Skeletal muscle tissue (tissue), 4 donors: ENCODE results near the gene RRP15. TPM values are rescaled to one million over a fixed set of nuclear protein-coding genes. Genes with fewer than 3 reads are reported as not detected.

ENCODE experiments used
- H3K27ac ChIP-seq: one replicate; pipeline ENCODE4 v1.7.0; 2013; ENCODE audit warnings: mild to moderate bottlenecking, low read depth, low read length, inconsistent platforms
- H3K27me3 ChIP-seq, 3 donors: one replicate each; pipeline ENCODE4 v1.7.0; 2013; ENCODE audit warnings: low read length in 3 of 3; ENCODE audit not compliant: control insufficient read depth in 3 of 3, insufficient read depth in 3 of 3
- H3K36me3 ChIP-seq, 3 donors: one replicate each; pipeline ENCODE4 v1.7.0; 2013; ENCODE audit warnings: low read length in 3 of 3; ENCODE audit not compliant: control insufficient read depth in 3 of 3, insufficient read depth in 3 of 3
- H3K4me1 ChIP-seq, 3 donors: one replicate each; pipeline ENCODE4 v1.7.0; 2013; ENCODE audit warnings: low read length in 3 of 3, mild to moderate bottlenecking in 3 of 3; ENCODE audit not compliant: control insufficient read depth in 3 of 3, insufficient read depth in 3 of 3
- H3K4me3 ChIP-seq, 3 donors: one replicate each; pipeline ENCODE4 v1.7.0; 2013; ENCODE audit warnings: low read length in 3 of 3
- H3K9ac ChIP-seq, 3 donors: one replicate each; pipeline ENCODE4 v1.7.0; 2013; ENCODE audit warnings: low read length in 3 of 3, mild to moderate bottlenecking in 3 of 3, moderate library complexity in 2 of 3, low read depth in 1 of 3
- H3K9me3 ChIP-seq, 3 donors: one replicate each; pipeline ENCODE4 v1.7.0; 2013; ENCODE audit warnings: low read length in 3 of 3; ENCODE audit not compliant: control insufficient read depth in 3 of 3
- total RNA-seq: library from RNA; depleted of rRNA; stranded (reverse); fragments of >200 nt; gene quantifications from one replicate; pipeline ENCODE4 v1.2.3, GENCODE V29; 2014
- donor health status: Osteomylitis.

The RRP15 gene
- 8.9 TPM for total RNA-seq

- H3K4me3 ChIP-seq: peak within 1 kb of the TSS; percentile 97 to 100 (median 100)
- H3K27me3 ChIP-seq: no peaks in the 10 kb centered on the region
- peaks cover 0 to 2% (median 0%) of the 10 kb centered on the region in 3 donors for H3K36me3 ChIP-seq
- H3K4me1 ChIP-seq: peaks cover 11 to 17% (median 15%) of the 10 kb centered on the region in 3 donors
- H3K27ac ChIP-seq: peak within 1 kb of the TSS; percentile 88
- peak within 1 kb of the TSS; percentile 92 to 97 (median 95) for H3K9ac ChIP-seq
- H3K9me3 ChIP-seq: peaks cover 0 to 3% (median 0%) of the 10 kb centered on the region in 3 donors
Measured at GRCh38 chr1:218284917-218285635, at the start of gene RRP15. TSS of gene RRP15 (plus strand) at chr1:218285293. CDS start at chr1:218285317, 24 bp downstream.

- H3K36me3 ChIP-seq: no peaks in the 10 kb centered on the region
- no peaks in the 10 kb centered on the region for H3K4me1 ChIP-seq
- no peaks in the 10 kb centered on the region for H3K27me3 ChIP-seq
- H3K27ac ChIP-seq: no peak overlapping the region
- H3K9ac ChIP-seq: no peak overlapping the region
- no peaks in the 10 kb centered on the region for H3K9me3 ChIP-seq
- H3K4me3 ChIP-seq: no peak overlapping the region
Measured at GRCh38 chr1:218242171-218242570, 42.9 kb upstream of the RRP15 start.

GRCh38 chr1:218247339-218247738 is 37.8 kb upstream of the RRP15 start:
- Histone ChIP-seq H3K36me3 (no peaks in the 10 kb centered on the region), H3K4me3 (no peak overlapping the region), H3K4me1 (no peaks in the 10 kb centered on the region), H3K9me3 (no peaks in the 10 kb centered on the region), H3K27ac (no peak overlapping the region), H3K9ac (no peak overlapping the region), H3K27me3 (peaks cover 0 to 3% (median 0%) of the 10 kb centered on the region in 3 donors)

- H3K4me3 ChIP-seq: no peak overlapping the region
- no peak overlapping the region for H3K27ac ChIP-seq
- H3K4me1 ChIP-seq: no peaks in the 10 kb centered on the region
- H3K27me3 ChIP-seq: peaks cover 0 to 3% (median 0%) of the 10 kb centered on the region in 3 donors
- H3K9ac ChIP-seq: no peak overlapping the region
- H3K36me3 ChIP-seq: no peaks in the 10 kb centered on the region
- H3K9me3 ChIP-seq: no peaks in the 10 kb centered on the region
Measured at GRCh38 chr1:218249338-218250140, 35.6 kb upstream of the RRP15 start.

- peaks cover 0 to 3% (median 0%) of the 10 kb centered on the region in 3 donors for H3K27me3 ChIP-seq
- no peak overlapping the region for H3K27ac ChIP-seq
- H3K9me3 ChIP-seq: no peaks in the 10 kb centered on the region
- H3K36me3 ChIP-seq: no peaks in the 10 kb centered on the region
- no peak overlapping the region for H3K9ac ChIP-seq
- H3K4me1 ChIP-seq: no peaks in the 10 kb centered on the region
- no peak overlapping the region for H3K4me3 ChIP-seq
Measured at GRCh38 chr1:218250492-218250891, 34.6 kb upstream of the RRP15 start.

- H3K36me3 ChIP-seq: no peaks in the 10 kb centered on the region
- no peak overlapping the region for H3K27ac ChIP-seq
- no peak overlapping the region for H3K4me3 ChIP-seq
- H3K4me1 ChIP-seq: no peaks in the 10 kb centered on the region
- peaks cover 4 to 7% (median 4%) of the 10 kb centered on the region in 3 donors for H3K9me3 ChIP-seq
- H3K9ac ChIP-seq: no peak overlapping the region
- H3K27me3 ChIP-seq: no peaks in the 10 kb centered on the region
Measured at GRCh38 chr1:218254296-218254946, 30.7 kb upstream of the RRP15 start.

GRCh38 chr1:218255090-218255489 is 30.0 kb upstream of the RRP15 start:
- H3K9ac ChIP-seq: no peak overlapping the region
- no peaks in the 10 kb centered on the region for H3K36me3 ChIP-seq
- no peaks in the 10 kb centered on the region for H3K27me3 ChIP-seq
- H3K9me3 ChIP-seq: peaks cover 4 to 14% (median 4%) of the 10 kb centered on the region in 3 donors
- no peak overlapping the region for H3K27ac ChIP-seq
- H3K4me3 ChIP-seq: no peak overlapping the region
- no peaks in the 10 kb centered on the region for H3K4me1 ChIP-seq

GRCh38 chr1:218257371-218257770 is 27.7 kb upstream of the RRP15 start:
- H3K9ac ChIP-seq: no peak overlapping the region
- no peak overlapping the region for H3K4me3 ChIP-seq
- no peaks in the 10 kb centered on the region for H3K4me1 ChIP-seq
- peaks cover 4 to 14% (median 4%) of the 10 kb centered on the region in 3 donors for H3K9me3 ChIP-seq
- no peaks in the 10 kb centered on the region for H3K27me3 ChIP-seq
- H3K36me3 ChIP-seq: no peaks in the 10 kb centered on the region
- no peak overlapping the region for H3K27ac ChIP-seq

- Histone ChIP-seq H3K36me3 (no peaks in the 10 kb centered on the region), H3K4me1 (no peaks in the 10 kb centered on the region), H3K9me3 (peaks cover 4 to 14% (median 4%) of the 10 kb centered on the region in 3 donors), H3K27ac (no peak overlapping the region), H3K4me3 (no peak overlapping the region), H3K27me3 (no peaks in the 10 kb centered on the region), H3K9ac (no peak overlapping the region)
Measured at GRCh38 chr1:218257971-218258370, 27.1 kb upstream of the RRP15 start.
